ENCODE measurements around the gene SLC6A6. TPM values are rescaled to one million over a fixed set of nuclear protein-coding genes. Genes with fewer than 3 reads are reported as not detected.

The SLC6A6 gene
- total RNA-seq, 4 donors from 2014 or later = 35.7 to 75.2 (median 56.4) TPM

- no peak for TF ChIP-seq CTCF (IDR thresholded peaks at IDR 0.05)
- DNase-seq (ENCODE audit: low spot score) (no peak), ATAC-seq (ENCODE audit: low FRiP score) (no peak)
Observed at GRCh38 chr3:14424711-14425580, 22.5 kb downstream of the SLC6A6 start.

GRCh38 chr3:14425581-14426304, 23.3 kb downstream of the SLC6A6 start:
- DNase-seq (ENCODE audit: low spot score) = no peak
- TF ChIP-seq CTCF (IDR thresholded peaks at IDR 0.05) = no peak
- no peak for ATAC-seq (ENCODE audit: low FRiP score)

- DNase-seq (ENCODE audit: low spot score) (no peak), ATAC-seq (ENCODE audit: low FRiP score) (no peak)
- TF ChIP-seq CTCF (IDR thresholded peaks at IDR 0.05) = no peak
Observed at GRCh38 chr3:14426305-14426620, 23.9 kb downstream of the SLC6A6 start.

- no peak for TF ChIP-seq CTCF (IDR thresholded peaks at IDR 0.05)
- ATAC-seq (ENCODE audit: low FRiP score) (no peak), DNase-seq (ENCODE audit: low spot score) (no peak)
Observed at GRCh38 chr3:14428087-14429033, 26.0 kb downstream of the SLC6A6 start.

GRCh38 chr3:14429237-14429636, 26.8 kb downstream of the SLC6A6 start:
- no peak for TF ChIP-seq CTCF (IDR thresholded peaks at IDR 0.05)
- DNase-seq (ENCODE audit: low spot score) (no peak), ATAC-seq (ENCODE audit: low FRiP score) (no peak)

- no peak for ATAC-seq (ENCODE audit: low FRiP score)
- no peak for TF ChIP-seq CTCF (IDR thresholded peaks at IDR 0.05)
- DNase-seq (ENCODE audit: low spot score) = no peak
Observed at GRCh38 chr3:14429640-14430039, 27.2 kb downstream of the SLC6A6 start.

Measured in omental fat pad (tissue), 4 donors.